H1 (cell line): ENCODE data around the gene TMPRSS12. TPM values are rescaled to one million over a fixed set of nuclear protein-coding genes. Genes with fewer than 3 reads are reported as not detected.

ENCODE experiments used
- CHD7 ChIP-seq: fragments of 300-600 bp; sonication (generic); IDR thresholded peaks from 2 replicates; pipeline ENCODE4 v1.7.1; 2012; ENCODE audit warnings: low read length, moderate library complexity, mild to moderate bottlenecking, inconsistent platforms; ENCODE audit not compliant: insufficient replicate concordance
- POLR2AphosphoS5 ChIP-seq: IDR thresholded peaks from 2 replicates; pipeline ENCODE4 v1.6.1; 2011; ENCODE audit warnings: low read depth, low read length
- polyA plus RNA-seq, 7 experiments: library from polyadenylated mRNA; depleted of rRNA in 3 of 7; stranded (reverse) in 5 of 7; unstranded in 2 of 7; fragments of >200 nt in 5 of 7; fragments of 200-250 nt in 2 of 7; gene quantifications; 1 replicate in 5 of 7; 2 replicates in 1 of 7; 4 replicates in 1 of 7; pipeline versions ENCODE4 v1.2.1 to v1.2.3, GENCODE V29; 2011 to 2013; ENCODE audit warnings: missing spikeins in 2 of 7, mixed read lengths in 2 of 7
- total RNA-seq: library from RNA; stranded (reverse); fragmentation: NEBNext Ultra II Directional; extraction: Animal tissue kit (Norgen Biotek cat#: 25700); gene quantifications from 2 replicates; pipeline ENCODE4 v1.2.1, GENCODE V29; 2021

The TMPRSS12 gene
- total and polyA plus RNA-seq, 2 of the 8 experiments (the other 6 are each of a cell fraction or from before 2014, with no cell fraction given), result not detected

- no peak for TF ChIP-seq CHD7
- TF ChIP-seq POLR2AphosphoS5, result no peak
- TF ChIP-seq, all 59 proteins: peak for 0
Measured at GRCh38 chr12:50822082-50822481, 20.6 kb upstream of the TMPRSS12 start (continued).
